ENCODE data around the gene SND1.
"Not testable (repeated sequence)": the region's sequence is repeated elsewhere in the genome, so short reads cannot be mapped to it uniquely, and the experiment has no call there.

The SND1 gene

DNA sequence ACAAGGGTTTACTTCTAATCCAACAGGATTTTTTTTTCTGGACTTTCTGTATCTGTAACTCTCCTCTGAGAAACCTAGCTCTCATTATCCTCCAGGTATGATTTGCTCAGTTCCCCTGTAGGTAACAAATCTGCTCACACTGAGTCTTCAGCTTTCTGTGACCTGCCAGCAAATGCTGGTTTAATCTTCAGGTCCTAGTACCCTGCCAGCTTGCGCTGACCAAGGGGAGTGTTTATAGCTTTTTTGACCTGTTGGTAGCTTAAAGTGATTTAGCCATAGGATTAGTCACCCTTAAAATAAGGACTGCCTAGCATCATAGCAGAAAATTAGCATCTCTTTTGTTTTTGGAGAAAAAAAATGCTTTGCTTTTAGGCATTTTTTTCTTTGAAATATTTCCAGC lies 22.4 kb downstream of the SND1 start:
- Histone ChIP-seq H2AFZ (ENCODE audit: low read length) (no peak overlapping the region), H3K4me1 (ENCODE audit: low read length) (no peaks in the 10 kb centered on the region), H3F3A (ENCODE audit: insufficient read depth, low read length) (no peaks in the 10 kb centered on the region; the same call in 1 of the 2 replicates), H3K27me3 (replicated peaks; ENCODE audit: insufficient read depth, low read length) (no peaks in the 10 kb centered on the region), H4K20me1 (ENCODE audit: insufficient read depth, low read length) (peaks cover 71% of the 10 kb centered on the region), H3K4me2 (ENCODE audit: low read depth, low read length) (no peak overlapping the region), H3K27ac (ENCODE audit: low read length) (no peak overlapping the region), H3K4me3 (ENCODE audit: low read length) (no peak overlapping the region), H3K9me2 (replicated peaks; ENCODE audit: insufficient read depth, low read length) (no peaks in the 10 kb centered on the region), H3K36me3 (replicated peaks; ENCODE audit: insufficient read depth, low read length) (peaks cover 13% of the 10 kb centered on the region), H3K9me3 (replicated peaks; ENCODE audit: insufficient read depth, low read length) (no peaks in the 10 kb centered on the region), H3K9ac (ENCODE audit: low read length) (no peak overlapping the region), H3K79me2 (ENCODE audit: low read length) (peaks cover 98% of the 10 kb centered on the region)
- no peak for DNase-seq
- TF ChIP-seq, protein P1, sequence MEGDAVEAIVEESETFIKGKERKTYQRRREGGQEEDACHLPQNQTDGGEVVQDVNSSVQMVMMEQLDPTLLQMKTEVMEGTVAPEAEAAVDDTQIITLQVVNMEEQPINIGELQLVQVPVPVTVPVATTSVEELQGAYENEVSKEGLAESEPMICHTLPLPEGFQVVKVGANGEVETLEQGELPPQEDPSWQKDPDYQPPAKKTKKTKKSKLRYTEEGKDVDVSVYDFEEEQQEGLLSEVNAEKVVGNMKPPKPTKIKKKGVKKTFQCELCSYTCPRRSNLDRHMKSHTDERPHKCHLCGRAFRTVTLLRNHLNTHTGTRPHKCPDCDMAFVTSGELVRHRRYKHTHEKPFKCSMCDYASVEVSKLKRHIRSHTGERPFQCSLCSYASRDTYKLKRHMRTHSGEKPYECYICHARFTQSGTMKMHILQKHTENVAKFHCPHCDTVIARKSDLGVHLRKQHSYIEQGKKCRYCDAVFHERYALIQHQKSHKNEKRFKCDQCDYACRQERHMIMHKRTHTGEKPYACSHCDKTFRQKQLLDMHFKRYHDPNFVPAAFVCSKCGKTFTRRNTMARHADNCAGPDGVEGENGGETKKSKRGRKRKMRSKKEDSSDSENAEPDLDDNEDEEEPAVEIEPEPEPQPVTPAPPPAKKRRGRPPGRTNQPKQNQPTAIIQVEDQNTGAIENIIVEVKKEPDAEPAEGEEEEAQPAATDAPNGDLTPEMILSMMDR (IDR thresholded peaks at IDR 0.05; ENCODE audit: low read length): no peak
- no peak for TF ChIP-seq EZH2 (optimal IDR thresholded peaks at IDR 0.05; ENCODE audit: low read depth, low read length)
- TF ChIP-seq EZH2phosphoT487 (IDR thresholded peaks at IDR 0.05; ENCODE audit: low read length): no peak

DNA sequence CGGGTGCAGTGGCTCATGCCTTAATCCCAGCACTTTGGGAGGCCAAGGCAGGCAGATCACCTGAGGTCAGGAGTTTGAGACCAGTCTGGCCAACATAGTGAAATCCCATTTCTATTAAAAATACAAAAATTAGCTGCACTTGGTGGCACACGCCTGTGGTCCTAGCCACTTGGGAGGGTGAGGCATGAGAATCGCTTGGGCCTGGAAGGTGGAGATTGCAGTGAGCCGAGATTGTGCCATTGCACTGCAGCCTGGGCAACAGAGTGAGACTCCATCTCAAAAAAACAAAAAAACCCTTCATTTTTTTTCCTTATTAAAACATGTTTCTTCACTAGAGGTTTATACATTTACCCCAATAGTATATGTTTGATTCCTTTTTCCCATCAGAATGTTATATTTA lies 22.9 kb downstream of the SND1 start:
- H3K4me2 ChIP-seq (ENCODE audit: low read depth, low read length); H3K9me3 ChIP-seq (replicated peaks; ENCODE audit: insufficient read depth, low read length); H3K4me1 ChIP-seq (ENCODE audit: low read length); H2AFZ ChIP-seq (ENCODE audit: low read length); H3K4me3 ChIP-seq (ENCODE audit: low read length); H3K27me3 ChIP-seq (replicated peaks; ENCODE audit: insufficient read depth, low read length); H3K9ac ChIP-seq (ENCODE audit: low read length); H3F3A ChIP-seq (ENCODE audit: insufficient read depth, low read length); H3K9me2 ChIP-seq (replicated peaks; ENCODE audit: insufficient read depth, low read length); DNase-seq; H3K27ac ChIP-seq (ENCODE audit: low read length): not testable (repeated sequence)
- Histone ChIP-seq H3K79me2 (ENCODE audit: low read length) (peaks cover 98% of the 10 kb centered on the region), H4K20me1 (ENCODE audit: insufficient read depth, low read length) (peaks cover 71% of the 10 kb centered on the region), H3K36me3 (replicated peaks; ENCODE audit: insufficient read depth, low read length) (peaks cover 18% of the 10 kb centered on the region)

DNA sequence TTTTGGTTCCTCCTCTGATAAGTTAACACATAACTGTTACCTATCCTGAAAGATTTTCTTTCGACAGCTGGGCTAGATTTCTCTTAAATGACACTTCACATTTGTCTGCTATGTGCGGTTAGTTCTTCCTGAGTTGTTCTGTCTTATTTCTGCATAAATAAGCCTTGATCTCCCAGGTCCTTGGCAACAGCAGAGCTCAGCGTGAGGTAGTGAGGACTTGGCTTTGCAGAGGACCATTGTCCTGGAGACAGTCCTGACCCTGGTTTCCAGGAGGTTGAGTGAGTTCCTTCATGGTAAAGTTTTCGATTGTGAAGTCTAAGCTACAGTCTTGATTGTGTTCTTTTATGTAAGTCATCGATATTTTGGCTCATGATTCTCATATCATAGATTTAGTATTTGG lies 23.7 kb downstream of the SND1 start:
- Histone ChIP-seq H3K36me3 (replicated peaks; ENCODE audit: insufficient read depth, low read length) (peaks cover 18% of the 10 kb centered on the region), H3K4me1 (ENCODE audit: low read length) (no peaks in the 10 kb centered on the region), H3K4me3 (ENCODE audit: low read length) (no peak overlapping the region), H3K9ac (ENCODE audit: low read length) (no peak overlapping the region), H3F3A (ENCODE audit: insufficient read depth, low read length) (no peaks in the 10 kb centered on the region; the same call in 1 of the 2 replicates), H3K79me2 (ENCODE audit: low read length) (peaks cover 98% of the 10 kb centered on the region), H3K4me2 (ENCODE audit: low read depth, low read length) (no peak overlapping the region), H2AFZ (ENCODE audit: low read length) (no peak overlapping the region), H3K9me2 (replicated peaks; ENCODE audit: insufficient read depth, low read length) (no peaks in the 10 kb centered on the region), H4K20me1 (ENCODE audit: insufficient read depth, low read length) (peaks cover 69% of the 10 kb centered on the region), H3K27ac (ENCODE audit: low read length) (no peak overlapping the region), H3K27me3 (replicated peaks; ENCODE audit: insufficient read depth, low read length) (no peaks in the 10 kb centered on the region), H3K9me3 (replicated peaks; ENCODE audit: insufficient read depth, low read length) (no peaks in the 10 kb centered on the region)
- TF ChIP-seq EZH2phosphoT487 (IDR thresholded peaks at IDR 0.05; ENCODE audit: low read length): no peak
- TF ChIP-seq, protein P1 (IDR thresholded peaks at IDR 0.05; ENCODE audit: low read length): no peak
- TF ChIP-seq EZH2 (optimal IDR thresholded peaks at IDR 0.05; ENCODE audit: low read depth, low read length): no peak
- no peak for DNase-seq

DNA sequence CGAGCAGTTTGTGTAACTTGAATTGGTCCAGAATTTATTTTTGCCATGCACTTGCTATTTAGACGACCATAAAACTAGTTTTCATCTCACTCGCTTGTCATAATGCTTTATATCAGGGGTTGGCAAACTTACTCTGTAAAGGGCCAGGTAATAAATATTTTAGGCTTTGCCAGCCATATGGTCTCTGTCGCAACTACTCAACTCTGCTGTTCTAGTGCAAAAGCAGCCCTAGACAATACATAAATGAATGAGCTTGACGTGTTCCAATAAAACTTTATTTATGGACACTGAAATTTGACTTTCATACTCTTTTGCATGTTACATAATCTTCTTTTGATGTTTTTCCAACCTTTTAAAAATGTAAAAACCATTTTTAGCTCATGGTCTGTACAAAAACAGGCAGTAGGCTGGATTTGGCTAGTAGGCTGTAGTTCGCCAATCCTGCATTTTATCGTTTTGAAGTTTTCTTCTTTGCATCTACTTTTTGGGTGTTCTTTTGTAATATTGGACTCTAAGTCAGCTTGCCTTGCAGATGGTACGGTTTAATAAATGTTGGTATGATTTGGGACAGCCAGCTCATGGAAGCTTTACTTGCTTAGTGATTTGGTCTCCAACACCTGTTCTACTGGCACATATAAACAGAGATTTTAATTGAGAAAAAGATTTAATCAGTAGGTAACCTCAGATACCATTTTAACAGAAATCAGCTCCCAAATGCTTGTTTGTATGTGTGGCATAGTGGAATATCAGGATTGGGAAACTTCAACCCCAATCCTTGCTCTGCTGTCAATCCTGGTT lies 25.6 kb downstream of the SND1 start:
- peaks cover 98% of the 10 kb centered on the region for H3K79me2 ChIP-seq (ENCODE audit: low read length)
- no peak overlapping the region for H3K9ac ChIP-seq (ENCODE audit: low read length)
- H3K9me2 ChIP-seq (replicated peaks; ENCODE audit: insufficient read depth, low read length): no peaks in the 10 kb centered on the region
- H3K4me1 ChIP-seq (ENCODE audit: low read length): 0 out of 2 replicates have a peak, but pooled peaks cover 5% of the 10 kb centered on the region
- peaks cover 70% of the 10 kb centered on the region for H4K20me1 ChIP-seq (ENCODE audit: insufficient read depth, low read length)
- TF ChIP-seq EZH2phosphoT487 (IDR thresholded peaks at IDR 0.05; ENCODE audit: low read length) (no peak), EZH2 (optimal IDR thresholded peaks at IDR 0.05; ENCODE audit: low read depth, low read length) (no peak)
- TF ChIP-seq, protein P1 (IDR thresholded peaks at IDR 0.05; ENCODE audit: low read length): no peak
- DNase-seq: no peak
- H3K4me2 ChIP-seq (ENCODE audit: low read depth, low read length): no peak overlapping the region
- no peak overlapping the region for H3K4me3 ChIP-seq (ENCODE audit: low read length)
- no peak overlapping the region for H3K27ac ChIP-seq (ENCODE audit: low read length)
- H3F3A ChIP-seq (ENCODE audit: insufficient read depth, low read length): no peaks in the 10 kb centered on the region; the same call in 1 of the 2 replicates
- H3K36me3 ChIP-seq (replicated peaks; ENCODE audit: insufficient read depth, low read length): peaks cover 18% of the 10 kb centered on the region
- no peaks in the 10 kb centered on the region for H3K27me3 ChIP-seq (replicated peaks; ENCODE audit: insufficient read depth, low read length)
- no peaks in the 10 kb centered on the region for H3K9me3 ChIP-seq (replicated peaks; ENCODE audit: insufficient read depth, low read length)
- H2AFZ ChIP-seq (ENCODE audit: low read length): no peak overlapping the region

Data from MM.1S (cell line).